Body of pancreas (tissue), 4 donors: Measurements from ENCODE around the gene RIC8A. TPM values are rescaled to one million over a fixed set of nuclear protein-coding genes. Genes with fewer than 3 reads are reported as not detected.

ENCODE experiments used
- ATAC-seq: fragments of 150-250 bp; one replicate; pipeline ENCODE4 v1.9.1; 2016
- DNase-seq, 4 donors: peaks; one replicate each; pipeline ENCODE4 v3.0.0-alpha.2; 2019
- H3K27ac ChIP-seq, 4 donors: fragments of 200-600 bp; sonication (generic); 1 replicate in 3 of 4; 2 replicates in 1 of 4; pipeline versions ENCODE4 v1.5.1 to v1.6.1; 2016 to 2019; ENCODE audit warnings: mild to moderate bottlenecking in 1 of 4, mixed read lengths in 1 of 4, moderate library complexity in 1 of 4
- H3K27me3 ChIP-seq, 2 donors: fragments of 200-600 bp; sonication (generic); one replicate each; pipeline ENCODE4 v1.6.0; 2016; ENCODE audit warnings: mild to moderate bottlenecking in 1 of 2
- H3K36me3 ChIP-seq, 2 donors: fragments of 200-600 bp; sonication (generic); replicated peaks in 1 of 2; 2 replicates each; pipeline ENCODE4 v1.5.1; 2016; ENCODE audit warnings: low read depth in 2 of 2; ENCODE audit not compliant: insufficient read depth in 1 of 2
- H3K4me1 ChIP-seq: fragments of 200-600 bp; sonication (generic); one replicate; pipeline ENCODE4 v1.6.0; 2016
- H3K4me3 ChIP-seq, 2 donors: fragments of 200-600 bp; sonication (generic); 1 replicate in 1 of 2; 2 replicates in 1 of 2; pipeline ENCODE4 v1.5.1; 2016 to 2019
- H3K9me3 ChIP-seq, 3 donors: fragments of 200-600 bp; sonication (generic); 1 replicate in 2 of 3; 2 replicates in 1 of 3; pipeline ENCODE4 v1.5.1; 2016
- POLR2A ChIP-seq, 3 donors: fragments of 450-650 bp; IDR thresholded peaks; one replicate each; pipeline ENCODE4 v1.6.1; 2016; ENCODE audit warnings: antibody characterized with exemption in 3 of 3, mild to moderate bottlenecking in 2 of 3
- WGBS, 2 donors: methylation state at CpG; one replicate each; pipeline ENCODE4 v1.1.5; 2017; 5-methylcytosine and 5-hydroxymethylcytosine counted together
- intact Hi-C: fragments of 100-400 bp; cut with DNase I; formaldehyde crosslinking; loops from one replicate; pipeline ENCODE4 v1.15.1; 2023
- total RNA-seq, 2 donors: library from RNA; depleted of rRNA; stranded (reverse); fragments of >200 nt; gene quantifications; one replicate each; pipeline ENCODE4 v1.1.0, GENCODE V29; 2016
- TF ChIP-seq, protein P1 (sequence below), 7 experiments: fragments of 450-650 bp in 4 of 7; fragments of 200-600 bp in 3 of 7; sonication (generic) in 3 of 7; IDR thresholded peaks; one replicate each; pipeline ENCODE4 v1.5.1; 2016 to 2019; ENCODE audit warnings: antibody characterized with exemption in 7 of 7

Gene RIC8A
- total RNA-seq, 2 donors from 2014 or later = 59.3 to 88.5 TPM

DNA sequence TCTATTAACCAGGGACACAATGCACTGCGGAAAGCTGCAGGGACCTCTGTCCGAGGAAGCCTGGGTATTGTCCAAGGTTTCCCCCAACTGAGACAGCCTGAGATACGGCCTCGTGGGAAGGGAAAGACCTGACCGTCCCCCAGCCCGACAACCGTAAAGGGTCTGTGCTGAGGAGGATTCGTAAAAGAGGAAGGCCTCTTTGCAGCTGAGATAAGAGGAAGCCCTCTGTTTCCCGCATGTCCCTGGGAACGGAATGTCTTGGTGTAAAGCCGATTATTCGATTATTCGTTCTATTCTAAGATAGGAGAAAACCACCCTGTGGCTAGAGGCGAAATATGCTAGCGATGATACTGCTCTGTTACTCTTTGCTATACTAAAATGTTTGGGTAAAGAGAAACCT, 5.5 kb upstream of the RIC8A start:
- H3K36me3 ChIP-seq = peaks cover 0 to 6% of the 10 kb centered on the region in 2 donors
- 69 to 81% methylated on average over 15 of the region's 15 CpGs for WGBS, 2 donors
- ATAC-seq (no peak), DNase-seq (no peak)
- H3K4me1 ChIP-seq = peaks cover 29% of the 10 kb centered on the region
- H3K27ac ChIP-seq = no peak overlapping the region
- TF ChIP-seq POLR2A (IDR thresholded peaks at IDR 0.05) = no peak
- TF ChIP-seq, protein P1, sequence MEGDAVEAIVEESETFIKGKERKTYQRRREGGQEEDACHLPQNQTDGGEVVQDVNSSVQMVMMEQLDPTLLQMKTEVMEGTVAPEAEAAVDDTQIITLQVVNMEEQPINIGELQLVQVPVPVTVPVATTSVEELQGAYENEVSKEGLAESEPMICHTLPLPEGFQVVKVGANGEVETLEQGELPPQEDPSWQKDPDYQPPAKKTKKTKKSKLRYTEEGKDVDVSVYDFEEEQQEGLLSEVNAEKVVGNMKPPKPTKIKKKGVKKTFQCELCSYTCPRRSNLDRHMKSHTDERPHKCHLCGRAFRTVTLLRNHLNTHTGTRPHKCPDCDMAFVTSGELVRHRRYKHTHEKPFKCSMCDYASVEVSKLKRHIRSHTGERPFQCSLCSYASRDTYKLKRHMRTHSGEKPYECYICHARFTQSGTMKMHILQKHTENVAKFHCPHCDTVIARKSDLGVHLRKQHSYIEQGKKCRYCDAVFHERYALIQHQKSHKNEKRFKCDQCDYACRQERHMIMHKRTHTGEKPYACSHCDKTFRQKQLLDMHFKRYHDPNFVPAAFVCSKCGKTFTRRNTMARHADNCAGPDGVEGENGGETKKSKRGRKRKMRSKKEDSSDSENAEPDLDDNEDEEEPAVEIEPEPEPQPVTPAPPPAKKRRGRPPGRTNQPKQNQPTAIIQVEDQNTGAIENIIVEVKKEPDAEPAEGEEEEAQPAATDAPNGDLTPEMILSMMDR (IDR thresholded peaks at IDR 0.05) = no peak
- intact Hi-C loops = no loop called here
- H3K4me3 ChIP-seq = no peak overlapping the region
- no peaks in the 10 kb centered on the region for H3K27me3 ChIP-seq
- H3K9me3 ChIP-seq = no peaks in the 10 kb centered on the region

DNA sequence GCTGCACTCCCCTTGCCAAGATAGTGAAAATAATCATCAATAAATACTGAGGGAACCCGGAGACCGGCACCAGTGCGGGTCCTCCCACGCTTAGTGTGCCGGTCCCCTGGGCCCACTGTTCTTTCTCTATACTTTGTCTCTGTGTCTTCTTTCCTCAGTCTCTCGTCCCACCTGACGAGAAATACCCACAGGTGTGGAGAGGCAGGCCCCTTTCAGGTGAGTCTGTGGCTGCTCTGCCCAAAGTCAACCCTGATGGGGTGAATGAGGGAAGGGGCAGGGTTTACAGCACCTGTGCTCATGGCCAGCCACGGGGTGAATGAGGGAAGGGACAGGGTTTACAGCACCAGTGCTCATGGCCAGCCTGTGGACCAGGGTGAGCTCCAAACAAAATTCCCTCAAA, 5.0 kb upstream of the RIC8A start:
- H3K36me3 ChIP-seq = peaks cover 0 to 6% of the 10 kb centered on the region in 2 donors
- no peak overlapping the region for H3K4me3 ChIP-seq
- no peaks in the 10 kb centered on the region for H3K9me3 ChIP-seq
- WGBS, 2 donors = 72 to 88% methylated on average over 8 of the region's 8 CpGs
- intact Hi-C loops = no loop called here
- TF ChIP-seq POLR2A (IDR thresholded peaks at IDR 0.05) = no peak
- TF ChIP-seq, protein P1 (IDR thresholded peaks at IDR 0.05) = no peak
- no peak overlapping the region for H3K27ac ChIP-seq
- no peak for ATAC-seq
- H3K4me1 ChIP-seq = peaks cover 29% of the 10 kb centered on the region
- no peaks in the 10 kb centered on the region for H3K27me3 ChIP-seq
- peak in 1 of 4 donors; percentile 8 for DNase-seq

DNA sequence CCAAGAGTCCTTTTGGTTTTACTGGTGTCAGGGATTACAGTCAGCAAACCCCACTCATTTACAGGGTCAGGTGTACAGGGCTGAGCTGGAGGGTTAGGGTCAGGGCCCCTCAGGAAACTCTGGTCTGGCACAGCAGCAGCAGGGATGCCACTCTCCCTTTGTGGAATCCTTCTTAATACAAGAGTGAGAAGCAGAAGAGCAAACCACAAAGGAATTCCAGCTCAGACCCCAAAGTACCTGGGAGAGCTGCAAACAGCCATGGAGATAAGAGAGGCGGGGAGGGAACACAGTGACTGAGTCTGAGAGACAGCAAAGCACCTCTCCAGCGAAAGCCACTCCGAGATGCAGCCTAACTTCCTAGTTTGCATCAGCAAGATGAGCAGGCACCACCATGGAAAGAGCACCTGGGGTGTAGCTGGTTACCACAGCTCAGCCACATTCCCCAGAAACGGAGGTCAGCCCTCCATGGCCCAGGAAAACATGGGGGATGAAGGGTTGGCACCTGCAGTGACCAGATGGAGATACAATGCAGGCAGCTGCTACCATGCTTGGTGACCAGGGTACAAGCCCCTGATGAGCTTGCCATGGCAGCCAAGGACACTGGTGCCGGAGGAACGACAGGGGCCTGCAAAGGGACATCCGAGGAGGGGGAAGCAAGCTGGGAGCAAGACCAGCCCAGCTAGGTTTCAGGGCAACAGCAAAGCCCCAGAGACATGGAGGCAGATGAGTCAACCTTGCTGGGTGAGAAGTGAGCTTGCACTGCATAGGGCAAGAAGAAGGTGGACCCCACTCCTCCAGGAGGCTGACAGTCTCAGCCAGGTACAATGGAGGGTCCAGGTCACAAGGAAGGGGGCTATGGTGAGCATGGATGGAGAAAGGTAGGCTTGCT, 4.2 kb upstream of the RIC8A start:
- Histone ChIP-seq H3K4me3 (no peak overlapping the region), H3K36me3 (peaks cover 0 to 6% of the 10 kb centered on the region in 2 donors), H3K27ac (no peak overlapping the region), H3K27me3 (no peaks in the 10 kb centered on the region), H3K4me1 (peaks cover 29% of the 10 kb centered on the region), H3K9me3 (no peaks in the 10 kb centered on the region)
- intact Hi-C loops = no loop called here
- no peak for ATAC-seq
- TF ChIP-seq, protein P1 (IDR thresholded peaks at IDR 0.05) = no peak
- TF ChIP-seq POLR2A (IDR thresholded peaks at IDR 0.05) = no peak
- WGBS, 2 donors = 87 to 95% methylated on average over 7 of the region's 7 CpGs
- peak in 1 of 4 donors; percentile 7 for DNase-seq

DNA sequence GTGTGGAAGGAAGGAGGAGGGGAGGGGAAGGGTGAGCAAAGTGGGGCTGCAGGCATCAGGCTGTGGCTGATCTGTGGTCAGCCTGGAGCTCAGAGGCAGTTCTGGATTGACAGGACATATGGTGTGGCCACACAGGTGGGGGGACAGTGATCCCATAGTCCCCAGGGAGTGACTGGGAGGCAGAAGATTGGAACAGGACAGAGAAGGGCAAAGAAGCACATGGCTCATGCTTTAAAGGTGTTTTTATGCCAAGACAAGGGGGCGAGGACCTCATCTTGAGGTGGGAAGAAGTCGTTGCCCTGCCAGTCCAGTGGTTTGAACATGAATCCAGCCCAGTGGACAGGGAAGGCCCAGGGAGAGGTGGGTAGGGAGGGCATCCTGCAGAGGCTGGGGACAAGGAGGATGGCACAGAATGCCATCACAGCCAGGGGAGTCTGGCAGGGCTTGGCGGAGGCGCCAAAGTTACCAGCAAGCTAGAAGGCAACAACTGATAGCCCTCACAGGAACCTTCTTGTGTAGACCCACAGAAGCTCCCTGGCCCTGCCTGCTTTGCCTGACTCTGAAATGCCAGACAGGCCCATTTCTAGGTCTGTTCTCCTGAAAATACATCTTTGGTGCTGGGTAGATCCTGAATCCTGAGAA, 3.4 kb upstream of the RIC8A start:
- 85 to 92% methylated on average over 3 to 4 of the region's 4 CpGs for WGBS, 2 donors
- H3K4me1 ChIP-seq = peaks cover 29% of the 10 kb centered on the region
- no peak overlapping the region for H3K4me3 ChIP-seq
- H3K27me3 ChIP-seq = no peaks in the 10 kb centered on the region
- no peak overlapping the region for H3K27ac ChIP-seq
- TF ChIP-seq, protein P1 (IDR thresholded peaks at IDR 0.05) = no peak
- TF ChIP-seq POLR2A (IDR thresholded peaks at IDR 0.05) = no peak
- H3K9me3 ChIP-seq = no peaks in the 10 kb centered on the region
- intact Hi-C loops = no loop called here
- peak in 1 of 4 donors; percentile 12 for DNase-seq
- ATAC-seq = no peak
- H3K36me3 ChIP-seq = peaks cover 0 to 6% of the 10 kb centered on the region in 2 donors
